Stomach (tissue), 9 donors: ENCODE results near the gene KRTAP17-1. TPM values are rescaled to one million over a fixed set of nuclear protein-coding genes. Genes with fewer than 3 reads are reported as not detected.

ENCODE experiments used
- DNase-seq, 2 donors: peaks; one replicate each; pipeline versions ENCODE4 v3.0.0 to v3.0.0-alpha.2; 2013 to 2019
- H3K27ac ChIP-seq, 5 donors: fragments of 200-600 bp in 4 of 5; sonication (generic) in 4 of 5; one replicate each; pipeline ENCODE4 v1.5.1; 2013 to 2019; ENCODE audit warnings: mild to moderate bottlenecking in 1 of 5, moderate library complexity in 1 of 5
- H3K27me3 ChIP-seq, 3 donors: fragments of 200-600 bp; sonication (generic); one replicate each; pipeline ENCODE4 v1.5.1; 2017 to 2019; ENCODE audit warnings: mixed run types in 1 of 3
- H3K36me3 ChIP-seq, 4 donors: fragments of 200-600 bp; sonication (generic); 1 replicate in 3 of 4; 2 replicates in 1 of 4; pipeline ENCODE4 v1.5.1; 2016 to 2019
- H3K4me1 ChIP-seq, 4 donors: fragments of 200-600 bp; sonication (generic); one replicate each; pipeline ENCODE4 v1.5.1; 2016 to 2019
- H3K4me3 ChIP-seq, 4 donors: fragments of 200-600 bp; sonication (generic) in 3 of 4; one replicate each; pipeline ENCODE4 v1.5.1; 2016 to 2019; ENCODE audit warnings: mild to moderate bottlenecking in 1 of 4
- H3K9me3 ChIP-seq, 4 donors: fragments of 200-600 bp; sonication (generic); one replicate each; pipeline ENCODE4 v1.5.1; 2016 to 2019
- CTCF ChIP-seq, 7 experiments: fragments of 450-650 bp in 4 of 7; fragments of 200-600 bp in 3 of 7; sonication (generic) in 3 of 7; IDR thresholded peaks; one replicate each; pipeline ENCODE4 v1.5.1; 2016 to 2019; ENCODE audit warnings: antibody characterized with exemption in 7 of 7, control low read depth in 2 of 7, mild to moderate bottlenecking in 1 of 7
- EP300 ChIP-seq: sonication (generic); formaldehyde crosslinking; IDR thresholded peaks from one replicate; pipeline ENCODE4 v1.6.1; 2017; ENCODE audit warnings: antibody characterized with exemption
- POLR2A ChIP-seq, 4 donors: fragments of 450-650 bp; IDR thresholded peaks; one replicate each; pipeline ENCODE4 v1.6.1; 2016; ENCODE audit warnings: antibody characterized with exemption in 4 of 4, control low read depth in 2 of 4, mild to moderate bottlenecking in 1 of 4, moderate library complexity in 1 of 4
- POLR2AphosphoS5 ChIP-seq, 3 donors: sonication (generic); formaldehyde crosslinking; IDR thresholded peaks; one replicate each; pipeline ENCODE4 v1.6.1; 2016; ENCODE audit warnings: antibody characterized with exemption in 3 of 3
- WGBS, 5 donors: extraction: QIAGEN DNeasy Blood & Tissue Kit in 3 of 5; methylation state at CpG; one replicate each; pipeline versions ENCODE4 v1.1.5 to v1.1.7; 2013 to 2018; 5-methylcytosine and 5-hydroxymethylcytosine counted together
- intact Hi-C: fragments of 100-400 bp; cut with DNase I; formaldehyde crosslinking; loops from one replicate; pipeline ENCODE4 v1.15.1; 2023; ENCODE audit warnings: low total_unique reads
- polyA plus RNA-seq, 3 donors: library from polyadenylated mRNA; stranded (reverse); fragments of 200-250 nt; gene quantifications; one replicate each; pipeline ENCODE4 v1.2.3, GENCODE V29; 2013
- total RNA-seq, 5 donors: library from RNA; depleted of rRNA; stranded (reverse); fragments of >200 nt; gene quantifications; one replicate each; pipeline versions ENCODE4 v1.1.0 to v1.2.3, GENCODE V29; 2014 to 2016
- donor health status: healthy with polysubstance abuse.
- donor health status: Bipolar disorder and iron deficiency.
- donor health status: healthy.

KRTAP17-1 gene
- total and polyA plus RNA-seq, 8 donors = not detected

- no peak for TF ChIP-seq POLR2AphosphoS5 (IDR thresholded peaks at IDR 0.05)
- no peak for TF ChIP-seq CTCF (IDR thresholded peaks at IDR 0.05)
- TF ChIP-seq EP300 = no peak
- TF ChIP-seq POLR2A (IDR thresholded peaks at IDR 0.05) = no peak
These were observed 4.4 kb downstream of the KRTAP17-1 start for GRCh38 chr17:41311111-41311510.

GRCh38 chr17:41308918-41309359 is 6.6 kb downstream of the KRTAP17-1 start, which contains the start of gene KRTAP16-1:
Gene KRTAP16-1, minus strand, starts transcription at chr17:41309309. Its CDS starts 56 bp downstream, at chr17:41309253.
- Histone ChIP-seq H3K27ac (peak within 1 kb of the TSS in 2 of 5 donors; percentile 52 to 69), H3K4me1 (peaks cover 0 to 6% (median 0%) of the 10 kb centered on the region in 4 donors), H3K27me3 (peaks cover 0 to 27% (median 0%) of the 10 kb centered on the region in 3 donors), H3K36me3 (no peaks in the 10 kb centered on the region), H3K4me3 (peak within 1 kb of the TSS in 1 of 4 donors; percentile 12), H3K9me3 (no peaks in the 10 kb centered on the region)
- intact Hi-C loops = no loop called here
- TF ChIP-seq CTCF (IDR thresholded peaks at IDR 0.05) (no peak), EP300 (no peak), POLR2AphosphoS5 (IDR thresholded peaks at IDR 0.05) (no peak), POLR2A (IDR thresholded peaks at IDR 0.05) (no peak)
- DNase-seq = no peak
- whole genome bisulfite sequencing, 5 donors = 61 to 81% (median 69%) methylated on average over 4 to 7 of the region's 7 CpGs

More at GRCh38 chr17:41311111-41311510, 4.4 kb downstream of the KRTAP17-1 start:
- Histone ChIP-seq H3K4me1 (peaks cover 0 to 6% (median 0%) of the 10 kb centered on the region in 4 donors), H3K27ac (no peak overlapping the region), H3K27me3 (peaks cover 0 to 40% (median 0%) of the 10 kb centered on the region in 3 donors), H3K36me3 (no peaks in the 10 kb centered on the region), H3K4me3 (no peak overlapping the region), H3K9me3 (no peaks in the 10 kb centered on the region)
- WGBS, 5 donors = 69 to 86% (median 76%) methylated on average over 1 of the region's 1 CpG
- intact Hi-C loops = no loop called here
- no peak for DNase-seq

GRCh38 chr17:41308251-41308917 is 7.1 kb downstream of the KRTAP17-1 start:
- H3K27me3 ChIP-seq = peaks cover 0 to 25% (median 0%) of the 10 kb centered on the region in 3 donors
- peaks cover 0 to 6% (median 0%) of the 10 kb centered on the region in 4 donors for H3K4me1 ChIP-seq
- TF ChIP-seq CTCF (IDR thresholded peaks at IDR 0.05) = no peak
- intact Hi-C loops = no loop called here
- H3K36me3 ChIP-seq = no peaks in the 10 kb centered on the region
- H3K27ac ChIP-seq = peak overlapping the region in 2 of 5 donors; percentile 52 to 69
- H3K4me3 ChIP-seq = peak overlapping the region in 1 of 4 donors; percentile 12
- DNase-seq = peak in 1 of 2 donors; percentile 70
- no peaks in the 10 kb centered on the region for H3K9me3 ChIP-seq
- whole genome bisulfite sequencing, 5 donors = 46 to 67% (median 59%) methylated on average over 10 of the region's 10 CpGs

- 79 to 85% (median 81%) methylated on average over 9 of the region's 9 CpGs for WGBS, 5 donors
- Histone ChIP-seq H3K4me3 (peak overlapping the region in 1 of 4 donors; percentile 12), H3K27ac (no peak overlapping the region)
These were observed 7.9 kb downstream of the KRTAP17-1 start for GRCh38 chr17:41307647-41308046.

More at GRCh38 chr17:41307647-41308046, 7.9 kb downstream of the KRTAP17-1 start:
- no peak for TF ChIP-seq EP300
- no peak for TF ChIP-seq POLR2A (IDR thresholded peaks at IDR 0.05)
- TF ChIP-seq POLR2AphosphoS5 (IDR thresholded peaks at IDR 0.05) = no peak
- no peak for TF ChIP-seq CTCF (IDR thresholded peaks at IDR 0.05)
- Histone ChIP-seq H3K27me3 (peaks cover 0 to 25% (median 0%) of the 10 kb centered on the region in 3 donors), H3K9me3 (no peaks in the 10 kb centered on the region), H3K36me3 (no peaks in the 10 kb centered on the region), H3K4me1 (peaks cover 0 to 6% (median 0%) of the 10 kb centered on the region in 4 donors)
- intact Hi-C loops = no loop called here
- no peak for DNase-seq
